HG03342 (cell line): ENCODE results near the gene TVP23B.
"Not testable (repeated sequence)": the region's sequence is repeated elsewhere in the genome, so short reads cannot be mapped to it uniquely, and the experiment has no call there.

Experiments used
- ATAC-seq: cut with Tn5 transposase; IDR thresholded peaks from one replicate; pipeline ENCODE4 v1.9.1; 2021; ENCODE audit warnings: mild to moderate bottlenecking, moderate library complexity; ENCODE audit not compliant: unreplicated experiment

TVP23B gene

GRCh38 chr17:18780991-18781718 lies at the start of gene TVP23B:
Gene TVP23B (plus strand): TSS chr17:18781183. CDS start chr17:18781294, 111 bp downstream.
- ATAC-seq: peak; percentile 96

GRCh38 chr17:18732438-18732837 lies 48.5 kb upstream of the TVP23B start:
- not testable (repeated sequence) for ATAC-seq

GRCh38 chr17:18733350-18733749 lies 47.6 kb upstream of the TVP23B start:
- ATAC-seq: not testable (repeated sequence)

GRCh38 chr17:18739616-18740391 lies 41.2 kb upstream of the TVP23B start:
- ATAC-seq: not testable (repeated sequence)

- not testable (repeated sequence) for ATAC-seq
Measured at GRCh38 chr17:18741228-18741627, 39.8 kb upstream of the TVP23B start.

GRCh38 chr17:18743699-18744421 lies 37.1 kb upstream of the TVP23B start, which contains the start of gene FBXW10:
Gene FBXW10 (plus strand): TSS chr17:18744054. CDS start chr17:18744245, 191 bp downstream.
- not testable (repeated sequence) for ATAC-seq

GRCh38 chr17:18744726-18745125 lies 36.3 kb upstream of the TVP23B start:
- ATAC-seq: not testable (repeated sequence)

- ATAC-seq: not testable (repeated sequence)
Measured at GRCh38 chr17:18746551-18746950, 34.4 kb upstream of the TVP23B start.

- ATAC-seq: not testable (repeated sequence)
Measured at GRCh38 chr17:18747501-18747900, 33.5 kb upstream of the TVP23B start.

GRCh38 chr17:18750242-18750641 lies 30.7 kb upstream of the TVP23B start:
- not testable (repeated sequence) for ATAC-seq

- not testable (repeated sequence) for ATAC-seq
Measured at GRCh38 chr17:18753829-18754409, 27.1 kb upstream of the TVP23B start.

- ATAC-seq: not testable (repeated sequence)
Measured at GRCh38 chr17:18755969-18756368, 25.0 kb upstream of the TVP23B start.

GRCh38 chr17:18757368-18758044 lies 23.5 kb upstream of the TVP23B start:
- not testable (repeated sequence) for ATAC-seq

GRCh38 chr17:18758344-18758743 lies 22.6 kb upstream of the TVP23B start:
- not testable (repeated sequence) for ATAC-seq

GRCh38 chr17:18760221-18760620 lies 20.8 kb upstream of the TVP23B start:
- not testable (repeated sequence) for ATAC-seq

GRCh38 chr17:18770572-18770971 lies 10.4 kb upstream of the TVP23B start:
- not testable (repeated sequence) for ATAC-seq

GRCh38 chr17:18771066-18771465 lies 9.9 kb upstream of the TVP23B start:
- ATAC-seq: not testable (repeated sequence)

GRCh38 chr17:18772471-18772870 lies 8.5 kb upstream of the TVP23B start:
- ATAC-seq: no peak

- ATAC-seq: not testable (repeated sequence)
Measured at GRCh38 chr17:18781805-18782204, 822 bp downstream of the TVP23B start.

GRCh38 chr17:18785933-18786332 lies 5.0 kb downstream of the TVP23B start:
- not testable (repeated sequence) for ATAC-seq
